M059J (cell line): ENCODE results near the gene CD69. TPM values are rescaled to one million over a fixed set of nuclear protein-coding genes. Genes with fewer than 3 reads are reported as not detected.
A peak's percentile ranks its signal among the peaks of the same experiment; 100 is the strongest.
"Not testable (repeated sequence)": the region's sequence is repeated elsewhere in the genome, so short reads cannot be mapped to it uniquely, and the experiment has no call there.

ENCODE experiments used
- DNase-seq: peaks from one replicate; pipeline ENCODE4 v3.0.0-alpha.2; 2012; ENCODE audit warnings: low read depth
- total RNA-seq: library from RNA; depleted of rRNA; stranded (reverse); fragments of >200 nt; shearing (Covaris generic); gene quantifications from 2 replicates; pipeline ENCODE4 v1.2.3, GENCODE V29; 2014

The CD69 gene
- total RNA-seq, 1 experiment from 2014 or later, result 1.2 TPM

DNA sequence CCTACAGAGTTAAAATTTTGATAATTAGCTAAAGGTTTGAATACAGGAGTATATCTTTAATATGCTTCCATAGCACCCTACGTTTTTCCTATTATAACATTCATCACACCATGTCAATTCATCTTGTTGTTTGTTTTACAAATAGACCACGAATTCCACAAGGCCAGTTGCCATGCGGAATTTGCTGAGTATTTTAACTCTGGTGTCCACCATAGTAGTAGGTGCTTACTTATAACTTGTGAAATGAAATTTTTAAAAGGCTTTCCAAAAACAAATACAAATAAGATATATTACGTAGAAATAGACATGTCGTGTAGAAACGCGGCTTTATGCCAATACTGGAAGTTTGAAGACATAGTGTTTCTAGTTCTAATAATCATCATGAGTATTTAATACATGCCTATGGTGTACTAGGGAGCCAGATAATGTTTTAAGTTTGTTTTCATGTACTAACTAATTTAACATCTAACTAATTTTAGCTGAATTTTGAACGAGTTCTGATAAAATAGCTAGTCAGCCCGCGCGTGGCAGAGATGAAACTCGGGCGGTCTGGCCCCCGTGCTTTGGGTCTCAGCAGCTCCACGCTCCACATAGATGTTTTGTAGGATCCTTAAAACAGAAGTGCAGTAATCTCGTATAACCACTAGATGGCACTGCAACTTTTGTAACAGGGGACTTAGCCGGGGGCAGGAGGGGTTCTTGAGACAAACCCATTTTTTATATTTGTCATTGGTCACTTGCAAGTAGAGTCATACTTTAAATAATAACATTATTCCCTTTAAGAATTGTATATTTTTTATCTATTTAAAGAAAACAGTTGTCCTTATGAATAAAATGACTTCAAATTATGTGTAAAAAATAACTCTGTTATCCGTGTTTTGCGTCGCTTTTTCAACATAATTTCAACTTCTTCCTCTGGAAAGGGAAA lies 10.2 kb downstream of the CD69 start:
- peak; percentile 65 for DNase-seq

GRCh38 chr12:9749640-9750039 lies 11.1 kb downstream of the CD69 start:
- no peak for DNase-seq

- peak; percentile 37 for DNase-seq
These were observed 15.5 kb downstream of the CD69 start for GRCh38 chr12:9745199-9745598.

- DNase-seq, result no peak
These were observed 18.0 kb downstream of the CD69 start for GRCh38 chr12:9742661-9743060.

- DNase-seq, result peak; percentile 24
These were observed 19.0 kb downstream of the CD69 start for GRCh38 chr12:9741726-9742125.

DNA sequence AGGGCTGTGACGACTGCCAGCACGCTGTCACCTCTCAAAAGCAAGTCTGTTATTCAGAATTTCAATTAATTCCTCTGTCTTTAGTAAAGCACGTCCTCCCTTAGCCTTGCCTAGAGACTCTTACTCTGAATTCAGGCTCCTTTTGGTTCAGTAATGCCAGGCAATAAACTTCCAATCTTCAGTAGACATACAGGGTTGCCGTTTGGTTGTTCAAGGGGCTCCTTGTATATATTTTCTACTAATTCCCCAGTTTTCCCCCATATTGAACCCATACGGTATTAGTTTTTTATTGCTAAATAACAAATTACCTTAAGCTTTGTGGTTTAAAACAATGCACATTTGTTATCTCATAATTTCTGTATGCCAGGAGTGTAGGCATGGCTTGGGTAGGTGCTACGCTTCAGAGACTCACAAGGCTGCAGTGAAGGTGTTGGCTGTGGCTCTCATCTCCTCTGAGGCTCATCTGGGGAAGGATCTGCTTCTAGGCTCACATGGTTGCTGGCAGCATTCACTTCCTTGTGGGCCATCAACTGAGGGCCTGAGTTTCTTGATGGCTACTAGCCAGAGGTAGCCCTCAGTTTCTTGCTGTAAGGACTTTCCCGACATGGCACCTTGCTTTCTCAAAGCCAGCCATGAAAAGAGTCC lies 20.5 kb downstream of the CD69 start:
- no peak for DNase-seq

DNA sequence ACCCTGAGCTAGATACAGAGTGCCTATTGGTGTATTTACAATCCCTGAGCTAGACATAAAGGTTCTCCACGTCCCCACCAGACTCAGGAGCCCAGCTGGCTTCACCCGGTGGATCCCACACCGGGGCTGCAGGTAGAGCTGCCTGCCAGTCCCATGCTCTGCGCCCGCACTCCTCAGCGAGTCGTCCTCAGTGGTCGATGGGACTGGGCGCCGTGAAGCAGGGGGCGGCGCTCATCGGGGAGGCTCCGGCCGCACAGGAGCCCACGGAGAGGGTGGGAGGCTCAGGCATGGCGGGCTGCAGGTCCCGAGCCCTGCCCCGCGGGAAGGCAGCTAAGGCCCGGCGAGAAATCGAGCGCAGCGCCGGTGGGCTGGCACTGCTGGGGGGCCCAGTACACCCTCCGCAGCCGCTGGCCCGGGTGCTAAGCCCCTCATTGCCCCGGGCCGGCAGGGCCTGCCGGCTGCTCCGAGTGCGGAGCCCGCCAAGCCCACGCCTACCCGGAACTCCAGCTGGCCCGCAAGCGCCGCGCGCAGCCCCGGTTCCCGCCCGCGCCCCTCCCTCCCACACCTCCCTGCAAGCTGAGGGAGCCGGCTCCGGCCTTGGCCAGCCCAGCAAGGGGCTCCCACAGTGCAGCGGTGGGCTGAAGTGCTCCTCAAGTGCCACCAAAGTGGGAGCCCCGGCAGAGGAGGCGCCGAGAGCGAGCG lies 21.1 kb downstream of the CD69 start:
- not testable (repeated sequence) for DNase-seq

DNA sequence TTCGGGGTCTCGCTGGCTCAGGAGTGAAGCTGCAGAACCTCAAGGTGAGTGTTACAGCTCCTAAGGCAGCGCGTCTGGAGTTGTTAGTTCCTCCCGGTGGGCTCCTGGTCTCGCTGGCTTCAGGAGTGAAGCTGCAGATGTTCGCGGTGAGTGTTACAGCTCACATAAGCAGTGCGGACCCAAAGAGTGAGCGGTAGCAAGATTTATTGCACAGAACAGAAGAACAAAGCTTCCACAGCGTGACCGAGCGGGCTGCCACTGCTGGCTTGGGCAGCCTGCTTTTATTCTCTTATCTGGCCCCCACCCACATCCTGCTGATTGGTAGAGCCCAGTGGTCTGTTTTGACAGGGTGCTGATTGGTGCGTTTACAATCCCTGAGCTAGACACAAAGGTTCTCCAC lies 21.8 kb downstream of the CD69 start:
- DNase-seq, result not testable (repeated sequence)

DNA sequence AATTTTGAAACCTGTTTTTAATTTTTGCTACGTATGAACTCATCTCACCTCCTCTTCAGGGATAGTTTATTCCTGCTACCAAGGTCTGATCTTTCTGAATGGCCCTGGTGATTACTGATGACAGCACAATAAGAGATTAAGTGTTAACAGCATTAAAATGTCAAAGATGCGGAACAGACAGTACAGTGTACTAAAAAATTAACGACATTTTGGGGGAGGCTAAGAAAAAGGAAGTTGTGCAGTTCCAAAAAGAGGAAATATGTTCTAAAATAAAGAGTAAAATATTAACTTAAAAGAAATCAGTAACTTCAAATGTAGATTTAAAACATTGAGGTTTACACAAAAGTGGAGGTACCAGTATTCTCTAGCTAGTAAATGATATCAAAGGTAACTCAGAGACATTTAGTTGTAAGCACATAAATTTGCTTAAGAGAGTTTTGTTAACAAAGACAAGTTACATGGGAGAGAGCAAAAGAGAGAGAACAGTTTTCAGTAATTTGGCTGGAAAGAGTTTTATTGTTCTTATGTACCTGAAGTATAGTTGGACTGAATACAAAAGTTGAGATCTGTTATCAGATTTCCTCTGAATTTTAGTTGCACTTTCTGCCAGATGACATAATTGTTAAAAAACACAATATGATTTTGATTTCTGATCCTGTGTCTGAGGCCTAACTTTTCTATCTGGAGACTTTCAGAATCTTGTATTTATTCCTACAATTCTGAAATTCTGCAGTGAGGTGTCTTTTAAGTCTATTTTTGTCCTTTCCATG lies 23.6 kb downstream of the CD69 start:
- DNase-seq, result no peak

GRCh38 chr12:9735601-9736000 lies 25.1 kb downstream of the CD69 start:
- no peak for DNase-seq

GRCh38 chr12:9732921-9733461 lies 27.7 kb downstream of the CD69 start, which contains the start of gene CLECL1:
TSS of gene CLECL1 (minus strand) at chr12:9733097.
- DNase-seq, result no peak

- DNase-seq, result no peak
These were observed 28.9 kb downstream of the CD69 start for GRCh38 chr12:9731797-9732196.

- no peak for DNase-seq
These were observed 29.3 kb downstream of the CD69 start for GRCh38 chr12:9731393-9731792.

GRCh38 chr12:9730591-9730990 lies 30.1 kb downstream of the CD69 start:
- no peak for DNase-seq

GRCh38 chr12:9730011-9730410 lies 30.7 kb downstream of the CD69 start:
- no peak for DNase-seq

- no peak for DNase-seq
These were observed 31.6 kb downstream of the CD69 start for GRCh38 chr12:9729082-9729481.

DNA sequence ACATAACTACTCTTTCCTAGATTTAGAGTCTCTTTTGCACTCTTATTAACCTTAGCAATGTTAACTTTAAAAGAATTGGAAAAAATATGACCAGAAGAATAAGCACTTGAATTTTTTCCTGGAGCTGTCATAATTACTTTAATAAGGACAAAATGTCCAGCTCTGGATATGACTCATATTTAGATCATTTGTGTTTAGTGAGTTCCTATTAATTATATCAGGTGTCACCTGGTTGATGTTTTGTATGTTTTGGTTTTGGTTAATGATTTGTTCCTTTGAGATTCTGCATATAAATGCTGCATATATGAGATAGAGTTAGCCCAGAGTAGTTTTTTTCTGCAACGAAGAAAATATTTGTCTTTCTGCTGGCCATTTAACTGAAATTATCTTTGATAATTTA lies 32.9 kb downstream of the CD69 start:
- no peak for DNase-seq

DNA sequence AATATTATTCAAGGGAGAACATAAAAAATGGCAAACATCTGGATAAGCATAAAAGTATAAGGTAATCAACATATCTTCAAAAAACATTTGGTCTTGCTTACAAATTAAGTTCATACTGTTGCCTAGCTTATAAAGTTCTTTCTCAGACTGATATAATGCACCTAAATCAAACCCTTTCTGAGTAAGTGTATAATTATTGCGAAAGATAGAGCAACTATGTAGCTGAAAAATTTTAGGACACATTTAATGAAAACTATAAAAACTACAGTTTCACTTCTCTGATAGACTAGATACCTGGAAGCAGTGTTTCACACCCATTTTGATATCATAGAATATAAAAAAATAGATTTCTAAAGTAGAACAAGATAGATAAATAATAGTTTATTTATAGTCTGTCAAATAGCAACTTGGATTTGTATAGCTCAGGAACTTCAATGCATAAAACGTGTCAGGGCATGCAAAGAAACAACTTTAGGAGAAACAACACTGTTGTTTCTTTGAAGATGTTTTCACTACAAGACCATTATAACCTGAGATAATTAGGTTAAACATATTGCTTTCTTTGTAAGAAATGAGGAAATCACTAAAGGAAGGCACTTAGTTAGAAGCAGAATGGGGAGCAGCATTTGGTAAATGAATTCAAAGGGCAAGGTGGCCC lies 35.4 kb downstream of the CD69 start:
- no peak for DNase-seq

- DNase-seq, result no peak
These were observed 36.7 kb downstream of the CD69 start for GRCh38 chr12:9724023-9724422.

DNA sequence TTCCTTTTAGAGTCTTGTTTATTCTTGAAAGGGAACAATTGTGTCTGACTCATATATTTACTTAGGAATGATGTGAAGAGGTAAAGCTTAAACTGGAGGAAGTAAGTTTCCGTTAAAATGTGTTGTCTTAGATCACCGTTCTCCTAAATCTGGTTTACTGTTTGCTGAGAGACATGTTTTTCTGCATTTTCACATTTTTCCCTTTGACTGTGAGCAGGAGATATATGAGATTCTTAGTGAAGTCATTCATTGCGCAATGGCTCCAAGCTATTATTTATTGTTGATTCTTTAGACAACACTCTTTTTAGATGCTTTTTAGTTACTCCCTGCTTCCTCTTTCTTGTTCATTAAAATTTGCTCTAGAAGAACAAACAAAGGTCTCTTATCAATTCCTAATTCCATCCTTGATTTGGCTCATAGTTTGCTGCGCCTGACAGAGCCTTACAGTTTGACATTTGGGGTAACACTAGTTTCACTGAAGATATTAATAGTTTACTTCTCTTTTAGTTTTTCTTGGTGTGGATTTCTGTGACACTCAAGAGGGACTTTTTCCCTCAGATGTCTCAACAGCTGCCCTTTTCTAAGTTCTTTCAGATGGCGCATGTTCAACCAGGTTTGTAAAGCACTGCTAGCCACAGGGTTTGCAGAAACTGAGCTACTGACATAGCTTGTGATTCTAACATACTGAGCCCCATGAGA lies 39.2 kb downstream of the CD69 start:
- DNase-seq, result peak; percentile 56
